HG03442 (cell line): ENCODE results near the gene PPP1R27.
A peak's percentile ranks its signal among the peaks of the same experiment; 100 is the strongest.

ENCODE experiments used
- ATAC-seq: cut with Tn5 transposase; IDR thresholded peaks from one replicate; pipeline ENCODE4 v1.9.1; 2021; ENCODE audit warnings: mild to moderate bottlenecking, moderate library complexity; ENCODE audit not compliant: unreplicated experiment

The PPP1R27 gene

DNA sequence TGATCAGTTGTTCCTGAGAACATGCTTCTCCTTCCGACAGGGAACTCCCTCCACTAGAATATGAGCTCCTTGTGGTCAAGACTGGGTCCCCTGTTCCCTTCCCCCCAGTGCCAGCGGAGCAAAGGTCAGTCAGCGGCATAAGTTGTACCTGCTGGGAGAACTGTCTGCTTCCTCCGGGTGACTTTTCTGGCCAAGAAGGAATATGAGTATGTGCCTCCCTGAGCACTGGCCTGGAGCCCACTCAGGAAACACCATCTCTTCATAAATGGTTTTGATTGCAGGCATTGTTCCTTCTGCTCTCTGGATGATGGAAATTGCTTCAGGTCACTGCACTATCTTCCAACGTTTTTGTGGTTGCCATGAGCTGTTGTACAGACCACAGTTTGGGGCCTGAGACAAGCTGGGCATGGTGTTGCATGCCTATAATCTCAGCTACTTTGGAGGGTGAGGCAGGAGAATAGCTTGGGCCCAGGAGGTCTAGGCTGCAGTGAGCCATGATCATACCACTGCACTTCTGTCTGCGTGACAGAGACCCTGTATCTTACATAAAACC, 28.3 kb upstream of the PPP1R27 start:
- no peak for ATAC-seq

- ATAC-seq: peak; percentile 74
These were observed 26.1 kb upstream of the PPP1R27 start for GRCh38 chr17:81860756-81861568.

- peak; percentile 7 for ATAC-seq
These were observed 25.3 kb upstream of the PPP1R27 start, which contains the start of gene P4HB for GRCh38 chr17:81859906-81860755. P4HB (minus strand) TSS chr17:81860535; CDS start chr17:81860471, 64 bp downstream.

DNA sequence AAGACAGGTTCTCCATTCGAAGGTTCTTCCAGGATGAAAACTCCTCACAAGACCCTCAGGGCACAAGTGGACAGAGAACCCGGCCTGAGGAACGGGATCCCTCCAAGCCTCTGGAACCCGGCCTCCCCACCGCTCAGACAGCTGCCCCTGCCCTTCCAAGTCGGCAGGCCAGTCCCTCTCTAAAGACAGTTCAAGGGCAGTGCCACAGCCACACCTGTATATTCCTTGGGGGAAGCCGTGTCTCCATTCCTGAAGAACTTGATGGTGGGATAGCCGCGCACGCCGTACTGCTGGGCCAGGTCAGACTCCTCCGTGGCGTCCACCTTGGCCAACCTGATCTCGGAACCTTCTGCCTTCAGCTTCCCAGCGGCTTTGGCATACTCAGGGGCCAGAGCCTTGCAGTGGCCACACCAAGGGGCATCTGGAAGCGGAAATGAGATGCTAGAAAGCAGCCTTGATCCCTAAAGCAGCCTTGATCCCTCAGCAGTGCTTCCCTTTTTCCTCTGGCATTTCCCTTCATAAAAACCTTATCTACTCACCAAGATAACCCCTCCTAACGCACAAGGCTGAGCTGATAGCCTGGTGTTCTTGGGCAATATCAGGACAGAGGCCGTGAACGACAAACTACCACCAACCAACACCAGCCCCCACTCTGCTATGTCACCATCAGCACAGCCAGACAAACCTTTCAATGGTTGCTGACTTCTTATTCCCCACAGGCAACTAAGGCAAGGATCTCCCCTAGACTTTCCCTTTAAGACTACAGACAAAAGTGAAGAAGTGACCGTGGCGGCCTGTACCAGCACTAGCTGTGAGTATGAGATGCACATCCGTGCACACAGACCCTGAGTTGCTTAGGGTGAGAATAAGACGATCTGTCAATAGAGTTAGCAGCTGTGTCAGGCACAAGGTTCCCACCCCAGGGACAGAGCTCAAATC, 24.4 kb upstream of the PPP1R27 start:
- ATAC-seq: no peak

- no peak for ATAC-seq
These were observed 23.5 kb upstream of the PPP1R27 start for GRCh38 chr17:81858170-81858966.

DNA sequence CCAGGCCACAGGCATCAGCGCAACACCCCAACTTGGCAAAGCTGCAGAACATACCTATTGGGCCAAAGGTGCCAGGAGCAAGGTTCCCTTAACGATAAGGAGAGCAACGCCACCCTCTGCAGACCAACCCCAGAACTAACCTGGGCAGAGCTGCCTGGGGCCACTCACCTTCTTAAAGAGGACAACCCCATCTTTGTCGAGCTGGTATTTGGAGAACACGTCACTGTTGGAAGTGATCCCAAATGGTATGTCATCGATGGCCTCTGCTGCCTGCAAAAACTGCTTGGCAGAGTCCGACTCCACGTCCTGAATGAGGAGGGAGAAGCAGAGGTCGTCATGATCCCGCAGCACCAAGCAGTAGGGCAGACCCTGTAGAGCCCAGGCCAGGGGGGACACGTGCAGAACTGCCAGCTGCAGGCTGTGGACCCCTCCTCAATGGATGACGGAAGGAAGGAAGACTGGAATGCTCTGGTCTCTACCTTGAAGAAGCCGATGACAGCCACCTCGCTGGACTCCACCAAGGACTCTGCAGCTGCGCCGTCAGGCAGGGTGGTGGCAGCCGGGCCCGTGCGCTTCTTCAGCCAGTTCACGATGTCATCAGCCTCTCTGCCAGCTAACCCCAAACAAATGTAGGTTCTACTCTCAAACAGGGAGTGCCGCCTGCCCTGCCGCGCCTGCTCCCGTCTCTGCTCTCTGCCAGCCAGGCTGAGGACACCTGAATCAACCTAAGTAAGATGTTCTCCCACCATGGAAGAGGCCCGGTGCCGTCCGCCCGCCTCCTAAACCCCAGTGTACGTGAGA, 20.3 kb upstream of the PPP1R27 start:
- ATAC-seq: no peak

- ATAC-seq: no peak
These were observed 17.4 kb upstream of the PPP1R27 start for GRCh38 chr17:81852237-81852636.

DNA sequence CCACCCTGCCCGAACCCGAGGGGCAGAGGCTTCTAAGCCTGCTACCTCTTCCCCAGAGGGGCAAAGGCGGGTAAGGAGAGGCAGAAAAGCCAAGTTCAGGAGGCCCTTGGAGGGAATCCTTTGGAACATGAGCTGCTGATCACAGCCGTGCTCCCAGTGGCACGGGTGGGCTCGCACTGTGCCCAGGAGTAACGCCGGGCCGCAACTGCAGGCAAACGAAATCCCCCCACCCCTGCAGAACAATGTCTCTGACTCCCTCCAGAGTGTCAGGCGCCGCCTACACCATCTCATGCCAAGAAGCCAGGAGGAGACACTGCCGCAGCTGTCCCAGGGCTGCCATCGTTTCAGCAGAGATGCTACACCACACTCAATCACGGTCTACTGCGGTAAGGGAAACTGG, 16.6 kb upstream of the PPP1R27 start:
- ATAC-seq: no peak

GRCh38 chr17:81849457-81849856, 14.6 kb upstream of the PPP1R27 start:
- ATAC-seq: no peak

- ATAC-seq: no peak
These were observed 12.2 kb upstream of the PPP1R27 start for GRCh38 chr17:81846743-81847689.

DNA sequence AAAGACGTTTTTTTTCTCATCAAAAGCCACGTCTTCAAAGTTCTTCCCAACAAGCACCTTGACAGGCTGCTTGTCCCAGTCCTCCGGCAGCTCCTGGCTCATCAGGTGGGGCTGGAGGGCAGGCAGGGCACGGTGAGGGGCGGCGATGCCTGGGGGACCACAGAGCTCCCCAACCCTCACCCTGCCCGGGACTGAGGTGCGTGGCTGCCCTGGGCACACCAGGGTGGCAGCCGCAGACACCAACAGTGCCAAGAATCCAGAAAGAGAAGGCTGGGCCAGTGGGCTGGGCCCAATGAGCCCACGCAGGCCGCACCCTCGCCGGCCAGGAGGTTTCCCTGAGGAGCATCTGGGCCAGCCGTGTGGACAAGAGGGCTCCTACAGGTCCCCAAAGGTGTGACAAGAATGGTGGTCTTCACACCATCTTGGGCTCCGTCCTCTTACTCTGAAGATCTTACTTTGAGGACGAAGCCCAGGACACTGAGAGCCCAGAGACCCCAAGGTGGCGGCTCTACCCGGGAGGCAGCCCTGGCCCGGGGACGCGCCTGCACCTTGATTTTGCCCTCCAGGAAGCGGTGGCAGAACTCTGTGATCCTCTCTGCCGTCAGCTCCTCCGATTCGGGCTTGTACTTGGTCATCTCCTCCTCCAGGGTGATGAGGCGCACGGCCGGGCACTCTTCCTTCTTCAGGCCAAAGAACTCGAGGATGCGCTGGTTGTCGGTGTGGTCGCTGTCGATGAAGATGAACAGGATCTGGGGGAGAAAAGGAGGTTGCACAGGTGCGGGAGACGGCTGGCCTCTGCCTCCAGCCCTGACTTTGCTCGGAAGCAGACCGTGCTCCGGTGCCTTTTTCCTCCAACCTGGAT, 11.3 kb upstream of the PPP1R27 start:
- no peak for ATAC-seq

- ATAC-seq: no peak
These were observed 10.5 kb upstream of the PPP1R27 start for GRCh38 chr17:81845361-81845760.

DNA sequence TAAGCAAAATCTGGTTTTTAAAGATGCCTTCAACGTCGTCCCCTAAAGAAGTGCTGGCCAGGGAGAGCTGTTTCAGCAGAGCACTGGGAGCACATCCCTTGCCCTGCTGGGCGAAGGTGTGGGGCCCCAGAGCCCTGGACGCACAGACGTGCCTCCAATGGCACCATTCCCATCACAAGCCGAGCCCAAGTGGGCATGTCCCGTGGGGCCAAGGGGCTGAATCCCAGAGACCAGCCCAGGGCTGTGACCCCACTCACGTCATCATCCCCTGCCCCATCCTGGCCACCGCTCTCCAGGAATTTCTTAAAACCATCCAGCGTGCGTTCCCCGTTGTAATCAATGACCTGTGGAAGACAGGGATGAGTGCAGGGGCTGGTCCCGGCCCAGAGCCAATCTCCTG, 10.0 kb upstream of the PPP1R27 start:
- no peak for ATAC-seq

- no peak for ATAC-seq
These were observed 9.5 kb upstream of the PPP1R27 start for GRCh38 chr17:81844327-81844851.

DNA sequence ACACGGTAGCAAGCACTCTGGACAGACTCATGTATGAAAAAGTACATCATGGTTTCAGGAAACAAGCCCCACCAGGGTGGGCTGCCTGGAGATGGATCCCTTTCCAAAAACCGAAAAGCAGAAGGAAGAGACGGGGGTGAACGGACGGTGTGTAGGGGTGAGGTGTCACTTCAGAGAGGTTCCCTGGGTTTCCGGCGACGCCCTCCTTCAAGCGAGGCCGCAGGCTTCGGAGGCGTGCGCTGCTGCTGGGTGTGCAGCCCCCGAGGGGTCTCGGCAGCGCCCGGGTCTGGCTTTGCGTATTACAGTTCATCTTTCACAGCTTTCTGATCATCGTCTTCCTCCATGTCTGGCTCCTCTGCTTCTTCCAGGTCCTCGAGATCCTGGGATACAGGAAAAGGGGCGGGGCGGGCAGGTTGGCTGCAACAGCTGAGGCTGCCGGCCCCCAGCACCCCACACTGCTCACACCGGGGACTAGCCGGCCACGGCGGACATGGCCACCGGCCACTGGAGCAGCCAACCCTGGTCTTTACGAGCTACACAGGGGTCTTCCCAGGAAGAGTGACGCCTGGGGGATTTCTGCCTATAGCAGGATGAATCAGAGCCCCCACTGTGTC, 9.0 kb upstream of the PPP1R27 start:
- ATAC-seq: no peak
